ENCODE results near the gene BATF3.
"Not testable (repeated sequence)": the region's sequence is repeated elsewhere in the genome, so short reads cannot be mapped to it uniquely, and the experiment has no call there.

Gene BATF3

GRCh38 chr1:212680680-212681389, 18.8 kb downstream of the BATF3 start:
- DNase-seq, result no peak

DNA sequence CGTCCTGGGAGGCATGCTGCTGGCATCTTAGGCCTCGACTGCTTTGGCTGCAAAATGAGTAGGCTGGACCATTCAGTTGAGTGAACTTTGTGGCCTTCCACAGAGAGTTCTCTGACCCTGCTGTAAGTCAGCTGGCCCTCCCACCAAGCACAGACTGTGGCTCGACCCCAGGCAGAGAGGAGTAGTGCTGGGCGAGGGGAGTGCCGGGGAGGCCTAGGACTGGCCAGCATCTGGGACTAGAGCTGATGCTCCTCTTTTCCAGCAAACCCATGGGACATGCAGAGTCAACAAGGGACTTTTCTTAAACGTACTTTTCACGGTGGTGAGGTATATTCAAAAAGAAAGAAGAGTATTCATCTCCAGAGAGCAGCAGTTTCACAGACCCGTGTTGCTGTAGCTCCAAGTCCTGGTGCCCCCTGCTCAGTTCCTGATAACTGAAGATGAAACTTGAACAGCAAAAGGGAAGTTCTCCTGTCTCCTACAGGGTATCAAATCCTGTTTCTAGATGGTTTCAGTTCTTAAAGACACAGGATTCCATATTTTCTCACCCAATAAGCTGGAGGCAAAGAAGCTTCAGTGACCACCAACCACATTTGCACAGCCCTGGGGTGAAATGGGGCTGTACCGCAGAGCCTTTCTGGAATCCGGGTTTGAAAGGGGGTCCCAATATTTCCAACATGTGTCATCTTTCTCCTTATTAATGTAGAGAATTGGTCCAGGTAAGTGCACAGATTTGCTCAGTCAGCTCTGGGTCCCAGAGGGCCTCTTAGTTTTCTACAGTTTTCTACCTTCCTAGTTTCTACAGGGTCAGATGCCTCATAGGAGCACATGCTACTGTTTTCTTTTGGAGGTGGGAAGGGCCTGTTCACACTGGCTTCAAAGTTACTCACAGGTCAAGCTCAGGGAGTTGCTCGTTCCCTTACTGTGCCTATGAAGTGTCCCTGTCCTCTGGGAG, 20.9 kb downstream of the BATF3 start:
- no peak for DNase-seq

GRCh38 chr1:212677573-212677972, 22.1 kb downstream of the BATF3 start:
- no peak for DNase-seq

- no peak for DNase-seq
Measured at GRCh38 chr1:212677136-212677535, 22.5 kb downstream of the BATF3 start.

GRCh38 chr1:212675675-212676074, 24.0 kb downstream of the BATF3 start:
- DNase-seq, result no peak

- DNase-seq, result no peak
Measured at GRCh38 chr1:212674872-212675271, 24.8 kb downstream of the BATF3 start.

- peak; percentile 77 for DNase-seq
Measured at GRCh38 chr1:212671342-212672031, 28.2 kb downstream of the BATF3 start.

DNA sequence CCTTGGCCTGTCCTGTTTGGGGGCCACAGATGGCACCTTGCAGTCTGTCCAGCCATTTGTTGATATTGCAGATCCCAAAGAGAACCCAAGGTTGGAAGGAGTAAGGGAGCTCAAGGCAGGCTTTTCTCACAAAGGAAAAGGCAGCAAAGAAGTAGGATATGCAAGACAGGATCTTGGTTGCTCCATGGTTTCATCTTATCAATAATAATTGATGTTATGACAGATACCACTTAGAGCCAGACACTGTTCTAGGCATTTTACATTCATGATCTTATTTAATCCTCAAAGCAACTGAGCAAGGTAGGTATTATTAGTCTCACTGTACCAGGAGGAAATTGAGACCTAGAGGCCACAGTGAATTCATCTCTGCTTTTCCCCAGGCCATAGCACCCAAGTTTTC, 28.8 kb downstream of the BATF3 start:
- no peak for DNase-seq

GRCh38 chr1:212670301-212670700, 29.3 kb downstream of the BATF3 start:
- DNase-seq, result no peak

DNA sequence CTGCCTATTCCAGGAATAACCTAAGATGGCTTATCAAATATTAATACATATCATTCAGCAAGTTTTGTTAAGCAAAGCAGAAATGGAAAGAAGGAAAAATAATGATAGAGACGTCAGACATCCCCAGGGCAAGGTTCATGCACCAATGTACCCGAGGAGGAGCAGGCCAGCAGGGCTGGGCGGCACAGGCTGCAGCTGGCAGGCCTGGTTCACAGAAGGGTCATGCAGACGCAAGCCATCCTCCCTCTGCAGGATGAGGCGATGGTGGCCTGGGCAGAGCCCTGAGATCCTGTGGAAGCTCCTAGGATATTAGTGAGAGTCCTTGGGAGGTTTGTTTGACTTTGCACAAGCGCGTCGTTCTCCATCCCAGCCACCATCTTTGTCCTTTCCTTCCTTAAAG, 30.0 kb downstream of the BATF3 start:
- DNase-seq, result no peak

DNA sequence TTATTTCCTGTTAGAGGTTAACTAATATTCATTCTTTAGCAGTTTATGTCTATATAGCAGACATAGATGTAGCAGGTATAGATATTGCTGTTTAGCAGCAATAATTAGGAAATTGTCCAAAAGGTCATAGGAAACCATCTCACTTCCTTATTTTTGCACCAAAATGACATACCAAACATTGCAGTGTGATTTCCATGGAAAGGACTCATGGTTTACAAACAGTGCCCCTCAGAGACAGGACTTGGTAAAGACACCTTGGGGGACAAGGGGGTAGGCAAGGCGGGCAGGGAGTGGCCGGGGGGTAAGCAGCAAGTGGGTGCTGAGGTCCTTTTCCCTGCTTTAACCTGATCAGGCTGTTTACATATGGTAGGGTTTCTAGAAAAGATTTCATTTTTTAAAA, 30.5 kb downstream of the BATF3 start:
- DNase-seq, result peak; percentile 21

DNA sequence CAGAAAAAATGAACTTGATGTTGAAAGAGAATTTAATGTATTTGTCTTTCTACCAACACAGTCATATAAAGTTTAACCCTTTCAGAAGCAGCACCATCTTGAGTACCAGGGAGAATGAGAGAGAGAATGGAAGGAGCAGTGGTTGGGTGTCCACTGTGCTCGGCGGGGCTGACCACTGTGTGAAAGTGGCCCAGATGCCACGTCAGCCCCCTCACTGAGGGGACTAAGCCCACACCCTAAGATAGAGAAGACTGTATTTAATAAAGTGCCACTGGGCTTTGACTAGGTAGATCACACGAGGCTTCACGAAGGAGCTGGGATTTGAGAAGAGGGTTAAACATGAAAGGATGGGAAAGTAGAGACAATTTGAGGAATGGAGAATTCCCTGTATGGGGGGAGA, 31.2 kb downstream of the BATF3 start:
- no peak for DNase-seq

DNA sequence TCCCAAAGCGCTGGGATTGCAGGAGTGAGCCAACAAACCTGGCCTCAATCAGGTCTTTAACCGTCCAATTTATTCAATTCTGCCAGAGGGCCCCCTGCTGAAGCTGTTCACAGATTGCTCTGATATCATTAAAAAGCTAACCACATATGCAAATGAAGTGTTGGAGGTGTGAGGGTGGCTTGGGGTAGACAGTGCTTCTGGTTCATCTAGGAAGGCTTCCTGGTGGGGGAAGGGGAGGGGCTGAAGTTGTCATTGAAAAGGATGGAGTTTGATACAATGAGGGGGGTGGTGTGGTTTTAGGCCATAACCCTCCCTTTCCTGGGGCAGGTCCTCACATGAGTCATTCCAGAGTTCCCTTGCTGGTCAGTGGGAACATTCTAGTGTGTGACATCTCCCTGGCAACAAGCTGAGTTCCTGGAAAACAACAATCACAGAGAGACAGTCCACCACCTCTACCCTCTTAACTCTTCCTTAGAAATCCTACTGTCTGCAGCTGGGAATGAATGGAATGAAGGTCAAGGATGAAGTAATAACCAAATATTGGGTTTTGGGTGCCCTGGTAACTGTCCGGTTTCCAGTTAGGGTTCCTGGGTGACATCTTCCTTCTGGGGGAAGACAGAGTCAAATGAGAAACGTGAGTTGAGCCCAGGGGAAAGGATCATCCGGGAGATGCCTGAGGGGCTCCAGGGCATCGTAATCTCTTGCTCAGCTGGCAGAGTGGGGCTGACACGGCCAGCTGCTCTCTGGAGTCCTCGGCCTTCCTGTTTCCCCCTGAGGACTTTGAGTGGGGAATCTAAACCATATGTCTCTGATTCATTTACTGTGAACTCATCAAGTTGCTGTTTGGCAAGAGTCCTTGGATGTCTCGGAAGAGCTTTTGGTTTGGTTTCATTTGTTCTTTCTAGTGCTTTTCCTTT, 32.2 kb downstream of the BATF3 start:
- peak; percentile 95 for DNase-seq

GRCh38 chr1:212666116-212666775, 33.4 kb downstream of the BATF3 start:
- no peak for DNase-seq

DNA sequence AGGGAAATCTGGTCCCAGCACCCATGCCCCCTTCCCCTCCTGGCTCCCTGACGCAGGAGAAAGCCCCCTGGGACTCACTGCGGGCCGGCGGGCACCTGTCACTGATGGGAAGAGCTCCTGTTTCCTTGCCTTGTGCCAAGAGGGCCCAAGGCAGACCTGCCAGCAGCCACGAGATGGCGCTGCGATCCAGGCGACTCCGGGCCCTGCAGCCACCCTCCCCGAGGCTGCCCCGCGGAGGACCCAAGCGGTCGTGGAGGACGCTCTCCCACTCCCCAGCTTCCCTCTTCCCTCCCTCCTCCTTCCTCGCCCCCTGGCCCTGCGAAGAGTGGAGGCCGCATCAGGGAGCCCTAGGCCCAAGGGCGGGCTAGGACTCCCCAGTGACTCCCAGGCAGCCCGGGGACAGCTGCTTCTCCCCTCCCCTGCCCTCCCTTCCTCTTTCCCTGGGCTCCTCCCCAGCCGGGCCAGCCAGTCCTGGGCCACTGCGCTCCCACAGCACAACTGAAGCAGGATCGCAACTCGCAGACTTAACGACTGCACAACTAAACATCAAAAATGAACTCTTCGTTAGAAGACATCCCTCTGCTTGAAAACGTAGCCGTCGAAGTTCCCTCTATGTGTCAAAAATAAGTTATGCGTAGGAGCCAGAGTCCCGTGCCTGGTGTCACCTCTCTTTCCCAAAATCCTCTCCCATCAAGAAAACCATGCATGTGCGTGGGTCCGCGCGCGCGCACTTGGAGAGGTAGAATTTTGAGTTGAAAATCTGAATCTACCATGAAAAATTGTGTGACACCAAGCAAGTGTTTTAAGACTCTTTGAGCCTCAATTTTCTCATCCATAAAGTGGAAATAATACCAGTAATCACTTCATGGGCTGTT, 34.2 kb downstream of the BATF3 start:
- peak; percentile 74 for DNase-seq

- no peak for DNase-seq
Measured at GRCh38 chr1:212664409-212665199, 35.0 kb downstream of the BATF3 start.

DNA sequence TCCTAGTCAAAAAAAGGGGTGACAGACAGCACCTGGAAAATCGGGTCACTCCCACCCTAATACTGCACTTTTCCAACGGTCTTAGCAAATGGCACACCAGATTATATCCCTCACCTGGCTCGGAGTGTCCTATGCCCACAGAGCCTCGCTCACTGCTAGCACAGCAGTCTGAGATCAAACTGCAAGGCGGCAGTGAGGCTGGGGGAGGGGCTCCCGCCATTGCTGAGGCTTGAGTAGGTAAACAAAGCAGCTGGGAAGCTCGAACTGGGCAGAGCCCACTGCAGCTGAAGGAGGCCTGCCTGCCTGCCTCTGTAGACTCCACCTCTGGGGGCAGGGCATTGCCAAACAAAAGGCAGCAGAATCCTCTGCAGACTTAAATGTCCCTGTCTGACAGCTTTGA, 41.4 kb downstream of the BATF3 start:
- DNase-seq, result not testable (repeated sequence)

GRCh38 chr1:212656730-212657129, 42.9 kb downstream of the BATF3 start:
- DNase-seq, result peak; percentile 44

GRCh38 chr1:212655668-212656440, 43.8 kb downstream of the BATF3 start:
- peak; percentile 41 for DNase-seq
